NCI-H2107 treated with DMSO at 0.1 percent for 48 hours (cell line): ENCODE measurements around the gene GIMAP8.

Experiments
- DNase-seq: peaks from one replicate; lab custom pipeline; 2025; ENCODE audit not compliant: unreplicated experiment; lab: John Stamatoyannopoulos, UW

Gene GIMAP8

DNA sequence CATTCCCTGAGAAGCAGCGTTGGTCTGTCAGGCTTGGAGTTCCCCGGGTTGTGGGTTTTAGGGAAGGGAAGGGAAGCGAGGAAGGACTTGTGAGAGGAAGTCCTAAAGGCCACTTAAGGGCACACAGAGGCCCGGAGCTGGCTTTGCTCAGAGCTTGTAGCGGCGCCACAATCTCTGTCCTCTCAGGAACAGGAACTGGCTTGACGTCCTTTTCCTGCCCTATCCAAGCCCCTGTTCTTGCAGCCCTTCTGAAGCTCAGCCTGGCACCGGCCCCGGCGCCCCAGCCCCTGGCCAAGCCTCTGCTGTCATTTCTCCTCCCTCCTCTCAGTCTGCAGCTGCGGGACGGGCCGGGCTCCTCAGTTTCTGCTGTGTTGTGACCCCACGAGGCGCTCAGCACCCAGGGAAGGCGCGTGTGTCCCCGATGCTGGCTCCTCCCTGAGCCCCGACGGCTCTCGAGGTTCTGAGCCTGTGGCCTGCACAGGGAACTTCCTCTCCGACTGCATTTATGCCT, at the start of gene GIMAP8:
Gene GIMAP8 (plus strand): TSS at position 140 of the 511 bp plus-strand sequence. CDS start 16,069 bp downstream, outside the sequence.
- no peak for DNase-seq

DNA sequence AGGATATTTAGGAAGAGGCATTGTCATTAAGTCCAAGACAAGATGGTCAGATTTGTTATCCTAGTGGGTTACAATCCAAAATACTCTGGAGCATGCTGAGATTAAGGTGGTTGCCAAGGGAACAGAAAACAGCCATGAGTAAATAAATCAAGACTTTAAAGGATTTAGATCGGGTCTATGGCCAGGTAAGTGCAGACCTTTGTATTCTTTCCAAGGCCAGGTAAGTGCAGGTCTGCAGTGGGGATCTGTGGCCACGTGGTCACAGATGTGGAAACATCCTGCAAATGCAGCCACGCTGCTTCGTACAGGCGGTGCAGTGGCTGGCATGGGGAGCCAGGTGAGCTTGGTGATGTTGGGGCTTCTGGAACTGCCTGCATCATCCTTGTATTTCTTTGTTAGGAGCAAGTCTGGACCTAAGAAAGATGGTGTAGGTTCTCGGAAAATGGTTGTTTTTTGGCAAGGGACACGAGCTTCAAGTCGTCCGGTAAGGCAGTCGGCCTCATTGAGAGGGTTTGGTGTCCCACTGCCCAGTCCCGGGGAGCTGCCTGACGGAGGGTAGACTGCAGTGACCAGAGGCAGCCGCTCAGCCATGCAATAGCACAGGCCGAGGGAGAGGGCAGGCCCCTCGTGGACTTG, 49.5 kb upstream of the GIMAP8 start:
- DNase-seq = no peak

- DNase-seq = no peak
These were observed 49.0 kb upstream of the GIMAP8 start for GRCh38 chr7:150401424-150401790.

DNA sequence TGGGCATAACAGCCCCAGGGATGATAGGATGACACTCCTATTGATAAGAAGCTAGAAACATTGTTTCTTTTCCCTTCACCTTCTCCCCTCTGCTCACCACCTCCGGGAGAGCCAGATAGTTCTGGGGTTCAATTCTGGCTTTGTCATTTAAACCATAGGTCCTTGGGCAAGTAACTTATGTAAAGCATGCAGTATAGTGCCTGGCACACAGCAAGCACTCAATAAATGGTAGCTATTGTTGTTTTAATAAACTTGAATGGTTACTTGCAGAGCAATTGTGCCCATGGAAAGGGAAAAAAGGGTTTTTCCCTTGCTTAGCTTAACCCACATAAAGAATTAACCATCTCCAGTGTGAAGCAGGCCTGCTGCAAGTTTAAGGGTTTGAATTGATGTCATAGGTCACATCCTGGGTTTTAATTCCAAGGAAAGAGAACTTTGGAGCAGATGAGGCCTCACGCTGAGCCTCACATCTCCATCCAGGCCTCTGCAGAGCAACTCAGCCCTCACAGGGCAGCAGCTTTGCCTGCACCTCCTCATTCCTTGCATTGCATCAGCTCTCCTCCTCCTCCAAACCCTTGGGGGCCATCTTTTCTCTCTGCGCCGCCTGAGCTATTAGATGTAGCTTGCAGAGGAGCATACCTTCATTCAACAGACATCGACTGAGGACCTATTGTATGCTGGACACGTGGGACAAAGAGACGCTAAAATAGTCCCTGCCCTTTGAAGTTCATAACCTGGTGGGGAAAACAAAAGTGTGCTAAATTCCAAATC, 48.4 kb upstream of the GIMAP8 start:
- no peak for DNase-seq

GRCh38 chr7:150402671-150403321, 47.6 kb upstream of the GIMAP8 start:
- no peak for DNase-seq

- no peak for DNase-seq
These were observed 46.9 kb upstream of the GIMAP8 start for GRCh38 chr7:150403376-150404171.

GRCh38 chr7:150404172-150404804, 46.1 kb upstream of the GIMAP8 start:
- DNase-seq = no peak

- DNase-seq = peak; percentile 31
These were observed 45.4 kb upstream of the GIMAP8 start for GRCh38 chr7:150404805-150405583.

- DNase-seq = no peak
These were observed 44.7 kb upstream of the GIMAP8 start for GRCh38 chr7:150405584-150406311.

DNA sequence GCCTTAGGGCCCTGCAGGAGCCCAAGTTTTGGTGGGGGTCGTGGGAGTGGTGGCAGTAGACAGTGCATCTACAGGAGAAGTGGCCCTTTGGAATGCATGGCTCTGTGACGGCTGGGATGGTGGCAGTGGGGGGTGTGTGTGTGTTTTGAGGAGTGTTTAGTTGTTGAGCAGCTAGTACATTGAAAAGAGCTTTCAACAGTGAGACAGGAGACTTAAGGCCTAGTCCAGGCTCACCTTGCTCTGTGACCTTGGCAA, 44.2 kb upstream of the GIMAP8 start:
- DNase-seq = no peak

DNA sequence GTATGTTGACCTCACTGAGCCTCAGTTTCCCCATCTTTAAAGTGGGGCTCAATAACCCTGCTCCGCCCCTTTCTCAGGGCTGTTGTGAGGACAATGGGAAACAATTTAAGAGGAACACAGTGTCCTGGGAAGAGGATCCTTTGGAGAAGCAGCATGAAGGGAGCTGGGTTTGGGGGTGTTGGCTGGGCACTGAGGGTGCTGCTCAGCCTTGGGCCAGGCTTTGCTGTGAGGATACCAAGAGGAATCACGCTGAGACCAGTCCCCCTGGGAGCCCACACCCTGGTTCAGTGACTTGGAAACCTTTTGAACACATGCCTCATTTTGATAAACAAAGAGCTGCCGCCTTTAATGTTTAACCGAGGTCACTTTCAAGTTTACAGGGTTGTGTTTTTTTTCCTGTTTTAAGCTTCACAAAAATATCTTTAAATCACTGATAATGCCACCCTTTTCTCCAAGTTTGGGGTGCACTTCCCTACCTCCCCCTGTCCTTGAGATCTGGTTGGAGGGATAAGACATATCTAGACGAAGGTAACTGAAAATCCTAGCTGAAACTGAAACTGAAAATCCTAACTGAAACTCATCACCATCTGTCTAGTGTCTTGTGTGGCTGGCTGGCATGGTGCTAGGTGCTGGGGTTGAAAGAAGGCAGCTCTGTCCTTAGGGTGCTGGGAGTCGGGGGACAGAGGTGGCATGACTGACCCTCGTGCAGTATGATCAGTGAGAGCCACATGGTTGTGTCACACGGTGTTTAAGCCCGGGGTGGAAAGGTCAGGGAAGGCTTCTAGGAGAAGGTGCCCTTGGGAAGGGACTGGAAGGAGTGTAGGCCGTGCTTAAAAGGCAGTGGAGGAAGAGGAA, 43.6 kb upstream of the GIMAP8 start:
- DNase-seq = no peak

GRCh38 chr7:150407588-150408392, 42.6 kb upstream of the GIMAP8 start:
- no peak for DNase-seq

- DNase-seq = no peak
These were observed 41.8 kb upstream of the GIMAP8 start for GRCh38 chr7:150408393-150409299.

- DNase-seq = no peak
These were observed 41.0 kb upstream of the GIMAP8 start for GRCh38 chr7:150409300-150410030.

DNA sequence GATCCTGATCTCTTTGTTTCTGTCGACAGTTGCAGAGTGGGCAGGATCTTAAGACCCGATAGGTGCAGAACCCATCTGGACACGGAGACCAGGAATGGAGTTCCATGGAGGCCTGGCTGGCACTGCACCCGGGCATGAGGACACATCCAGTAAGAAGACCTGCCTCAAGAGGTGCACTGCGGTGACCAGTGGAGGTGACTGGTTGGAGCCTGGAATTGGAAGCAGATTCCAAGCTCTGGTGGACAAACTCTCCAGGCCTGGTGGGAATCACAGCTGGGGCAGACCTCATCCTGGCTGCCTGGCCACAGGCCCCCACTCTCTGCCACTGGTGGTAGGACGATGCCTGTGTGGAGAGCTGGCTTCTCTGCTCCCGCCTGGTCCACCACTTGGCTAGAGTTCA, 40.3 kb upstream of the GIMAP8 start:
- no peak for DNase-seq
